Progenitor cell of endocrine pancreas (in vitro differentiated cells): ENCODE results near the gene LIPG. TPM values are rescaled to one million over a fixed set of nuclear protein-coding genes. Genes with fewer than 3 reads are reported as not detected.

Source experiments
- DNase-seq: peaks from one replicate; pipeline ENCODE4 v3.0.0; 2021; ENCODE audit warnings: low spot score; ENCODE audit not compliant: unreplicated experiment
- H3K27ac Mint-ChIP-seq: 2 replicates; pipeline ENCODE4 v1.8.0; 2021; ENCODE audit warnings: mild to moderate bottlenecking, moderate library complexity, mixed read lengths
- H3K27me3 Mint-ChIP-seq: 2 replicates; pipeline ENCODE4 v1.8.0; 2021; ENCODE audit warnings: mixed read lengths
- H3K36me3 Mint-ChIP-seq: 2 replicates; pipeline ENCODE4 v1.8.0; 2022; ENCODE audit warnings: mixed read lengths; ENCODE audit not compliant: insufficient read depth
- H3K4me1 Mint-ChIP-seq: 2 replicates; pipeline ENCODE4 v1.8.0; 2021; ENCODE audit warnings: low read depth, mixed read lengths
- H3K4me3 Mint-ChIP-seq: 2 replicates; pipeline ENCODE4 v1.8.0; 2021; ENCODE audit warnings: low read depth, mild to moderate bottlenecking, moderate library complexity, mixed read lengths
- H3K9me3 Mint-ChIP-seq: 2 replicates; pipeline ENCODE4 v1.8.0; 2021; ENCODE audit warnings: low read depth, mixed read lengths
- total RNA-seq: library from RNA; stranded (reverse); gene quantifications from 2 replicates; pipeline ENCODE4 v1.2.1, GENCODE V29; 2021
- TF ChIP-seq, protein P1 (sequence below): fragments of 200-600 bp; sonication (generic); IDR thresholded peaks from one replicate; pipeline ENCODE4 v1.5.0; 2021; ENCODE audit warnings: antibody characterized with exemption, mild to moderate bottlenecking; ENCODE audit not compliant: unreplicated experiment

Gene LIPG
- total RNA-seq, 1 donor from 2014 or later = 34.4 TPM

DNA sequence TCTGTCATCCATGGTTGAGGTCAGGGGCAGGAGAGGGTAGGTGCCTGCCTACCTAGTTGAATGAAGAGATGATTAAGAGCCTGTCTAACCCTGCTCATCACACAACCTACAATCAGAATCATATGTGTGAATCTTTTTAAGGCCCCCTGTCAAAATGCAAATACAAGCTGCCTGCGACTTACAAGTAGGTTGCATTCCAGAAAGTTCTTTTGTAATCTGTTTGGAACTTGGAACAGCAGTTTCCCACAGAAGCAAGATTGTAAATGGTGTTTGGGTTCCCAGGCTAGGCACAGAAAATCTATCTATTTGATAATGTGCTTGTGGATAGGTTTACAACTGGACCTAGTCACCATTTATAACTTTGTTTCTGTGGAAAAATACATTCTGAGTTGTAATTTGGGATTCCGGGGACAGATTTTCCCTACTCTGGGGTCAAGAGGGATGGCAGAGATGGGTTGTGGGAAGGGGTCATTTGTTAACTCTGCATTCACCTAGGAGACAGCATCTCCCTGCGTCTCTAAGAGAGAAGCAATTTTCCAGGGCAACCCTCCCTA lies 4.4 kb downstream of the LIPG start:
- Mint-ChIP-seq H3K27ac (no peak overlapping the region), H3K27me3 (peaks cover 3% of the 10 kb centered on the region), H3K36me3 (peaks cover 26% of the 10 kb centered on the region), H3K4me3 (no peak overlapping the region), H3K9me3 (no peaks in the 10 kb centered on the region), H3K4me1 (peaks cover 23% of the 10 kb centered on the region)
- TF ChIP-seq, protein P1, sequence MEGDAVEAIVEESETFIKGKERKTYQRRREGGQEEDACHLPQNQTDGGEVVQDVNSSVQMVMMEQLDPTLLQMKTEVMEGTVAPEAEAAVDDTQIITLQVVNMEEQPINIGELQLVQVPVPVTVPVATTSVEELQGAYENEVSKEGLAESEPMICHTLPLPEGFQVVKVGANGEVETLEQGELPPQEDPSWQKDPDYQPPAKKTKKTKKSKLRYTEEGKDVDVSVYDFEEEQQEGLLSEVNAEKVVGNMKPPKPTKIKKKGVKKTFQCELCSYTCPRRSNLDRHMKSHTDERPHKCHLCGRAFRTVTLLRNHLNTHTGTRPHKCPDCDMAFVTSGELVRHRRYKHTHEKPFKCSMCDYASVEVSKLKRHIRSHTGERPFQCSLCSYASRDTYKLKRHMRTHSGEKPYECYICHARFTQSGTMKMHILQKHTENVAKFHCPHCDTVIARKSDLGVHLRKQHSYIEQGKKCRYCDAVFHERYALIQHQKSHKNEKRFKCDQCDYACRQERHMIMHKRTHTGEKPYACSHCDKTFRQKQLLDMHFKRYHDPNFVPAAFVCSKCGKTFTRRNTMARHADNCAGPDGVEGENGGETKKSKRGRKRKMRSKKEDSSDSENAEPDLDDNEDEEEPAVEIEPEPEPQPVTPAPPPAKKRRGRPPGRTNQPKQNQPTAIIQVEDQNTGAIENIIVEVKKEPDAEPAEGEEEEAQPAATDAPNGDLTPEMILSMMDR = no peak
- DNase-seq = no peak

GRCh38 chr18:49566985-49567384 lies 5.1 kb downstream of the LIPG start:
- peaks cover 26% of the 10 kb centered on the region for H3K36me3 Mint-ChIP-seq
- H3K27me3 Mint-ChIP-seq = peaks cover 3% of the 10 kb centered on the region
- no peak overlapping the region for H3K4me3 Mint-ChIP-seq
- H3K4me1 Mint-ChIP-seq = peaks cover 23% of the 10 kb centered on the region
- H3K27ac Mint-ChIP-seq = no peak overlapping the region
- TF ChIP-seq, protein P1 = no peak
- DNase-seq = no peak
- H3K9me3 Mint-ChIP-seq = no peaks in the 10 kb centered on the region

- Mint-ChIP-seq H3K36me3 (peaks cover 26% of the 10 kb centered on the region), H3K9me3 (no peaks in the 10 kb centered on the region), H3K27me3 (no peaks in the 10 kb centered on the region), H3K27ac (no peak overlapping the region), H3K4me1 (peaks cover 18% of the 10 kb centered on the region), H3K4me3 (no peak overlapping the region)
- TF ChIP-seq, protein P1 = no peak
- DNase-seq = no peak
Observed at GRCh38 chr18:49569724-49570123, 7.9 kb downstream of the LIPG start.

- Mint-ChIP-seq H3K27ac (no peak overlapping the region), H3K4me1 (peaks cover 21% of the 10 kb centered on the region), H3K4me3 (no peak overlapping the region), H3K9me3 (no peaks in the 10 kb centered on the region), H3K27me3 (no peaks in the 10 kb centered on the region), H3K36me3 (peaks cover 31% of the 10 kb centered on the region)
- TF ChIP-seq, protein P1 = no peak
- no peak for DNase-seq
Observed at GRCh38 chr18:49570836-49571235, 9.0 kb downstream of the LIPG start.

DNA sequence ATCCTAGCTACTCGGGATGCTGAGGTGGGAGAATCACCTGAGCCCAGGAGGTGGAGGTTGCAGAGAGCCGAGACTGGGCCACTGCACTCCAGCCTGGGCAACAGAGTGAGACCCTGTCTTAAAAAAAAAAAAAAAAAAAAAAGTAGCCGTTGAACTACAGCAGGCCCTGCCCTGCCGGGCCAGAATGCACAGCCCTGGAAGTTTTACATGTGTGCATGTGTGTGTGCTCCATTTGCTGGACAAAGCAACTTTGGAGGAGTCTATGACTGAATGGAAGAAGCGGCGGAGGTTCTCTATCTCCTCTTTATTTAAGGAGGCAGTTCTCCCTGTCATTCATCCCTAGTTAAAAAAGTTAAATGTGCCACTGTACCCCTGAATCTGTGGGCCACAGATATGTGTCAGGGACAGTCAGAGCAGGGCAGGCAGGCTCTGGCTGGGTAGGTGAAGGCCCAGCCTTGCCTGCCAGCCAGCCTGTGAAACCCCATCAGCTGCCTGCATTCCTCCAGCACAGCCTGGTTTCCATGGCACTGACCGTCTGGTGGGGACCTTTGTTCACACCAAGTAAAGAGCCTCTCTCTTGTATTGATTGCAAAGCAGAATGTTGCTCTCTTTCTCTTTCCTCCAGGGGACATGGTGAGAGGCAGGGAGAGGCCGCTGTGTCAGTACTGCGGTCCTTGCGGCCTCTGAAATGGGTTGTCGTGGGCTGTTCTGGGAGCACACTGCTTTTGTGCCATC lies 10.9 kb downstream of the LIPG start:
- peak; percentile 58 for DNase-seq
- TF ChIP-seq, protein P1 = peak; percentile 16
- no peaks in the 10 kb centered on the region for H3K27me3 Mint-ChIP-seq
- H3K4me3 Mint-ChIP-seq = peak overlapping the region; percentile 33
- H3K27ac Mint-ChIP-seq = peak overlapping the region; percentile 93
- peaks cover 21% of the 10 kb centered on the region for H3K36me3 Mint-ChIP-seq
- H3K9me3 Mint-ChIP-seq = no peaks in the 10 kb centered on the region
- H3K4me1 Mint-ChIP-seq = peaks cover 21% of the 10 kb centered on the region
